ENCODE results near the gene CERKL.

Gene CERKL

DNA sequence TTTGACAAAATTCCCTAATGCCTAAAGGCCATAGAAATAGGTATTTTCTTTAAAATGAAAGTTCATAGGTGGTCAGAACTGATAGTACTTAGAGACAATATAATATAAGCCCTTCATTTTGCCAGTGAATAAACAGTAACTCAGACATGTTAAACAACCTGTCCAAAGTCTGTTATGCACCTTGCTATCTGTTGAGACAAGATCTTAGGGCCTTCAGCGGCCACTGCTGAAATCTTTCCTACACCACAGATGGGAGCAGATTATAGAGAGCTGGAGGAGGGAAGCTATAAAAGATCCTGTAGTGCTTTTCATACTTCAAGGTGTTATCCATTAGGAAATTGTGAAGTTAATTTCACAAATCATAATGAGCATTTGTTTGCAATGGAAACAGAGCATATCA lies 13.8 kb downstream of the CERKL start:
- Histone ChIP-seq H4K8ac (ENCODE audit: low read depth, low read length) (no peak overlapping the region), H3K4me1 (ENCODE audit: control insufficient read depth in 2 of 2, insufficient read depth in 1 of 2, low read depth in 1 of 2, low read length in 2 of 2) (peaks cover 0 to 2% of the 10 kb centered on the region in 2 donors), H3K4me3 (ENCODE audit: low read length in 2 of 2) (no peak overlapping the region), H3K18ac (ENCODE audit: low read length) (no peak overlapping the region), H3K9ac (ENCODE audit: low read depth, low read length, poor library complexity) (no peak overlapping the region), H2AFZ (ENCODE audit: low read length) (no peak overlapping the region), H3K4me2 (ENCODE audit: insufficient read depth, low read length, poor library complexity, severe bottlenecking) (no peak overlapping the region), H3K27ac (replicated peaks; ENCODE audit: low read length) (no peak overlapping the region), H3K79me1 (ENCODE audit: low read depth, low read length) (no peaks in the 10 kb centered on the region), H3K14ac (ENCODE audit: low read length) (no peak overlapping the region), H3K4ac (ENCODE audit: low read length) (no peak overlapping the region), H2BK15ac (ENCODE audit: low read length) (no peak overlapping the region), H2BK5ac (ENCODE audit: low read length) (no peak overlapping the region), H2BK120ac (ENCODE audit: low read depth, low read length) (no peak overlapping the region), H3K9me3 (replicated peaks in 1 of 2; ENCODE audit: control insufficient read depth in 2 of 2, insufficient read depth in 1 of 2, low read depth in 1 of 2, low read length in 2 of 2) (no peaks in the 10 kb centered on the region), H2BK12ac (ENCODE audit: low read length) (no peak overlapping the region), H3K23ac (ENCODE audit: low read depth, low read length, poor library complexity) (no peak overlapping the region), H3K36me3 (replicated peaks in 1 of 2; ENCODE audit: control insufficient read depth in 2 of 2, insufficient read depth in 2 of 2, low read length in 2 of 2) (no peaks in the 10 kb centered on the region), H2AK5ac (ENCODE audit: low read depth, low read length) (no peak overlapping the region), H4K91ac (ENCODE audit: low read depth, low read length, poor library complexity) (no peak overlapping the region), H3K27me3 (ENCODE audit: control insufficient read depth in 3 of 3, insufficient read depth in 3 of 3, low read depth in 1 of 3, low read length in 3 of 3) (peaks cover 0 to 15% (median 0%) of the 10 kb centered on the region in 3 experiments)
- DNase-seq (ENCODE audit: low spot score), result no peak
- WGBS, 2 donors (ENCODE audit: extremely low coverage in 2 of 2, insufficient read length in 2 of 2, insufficient replicate concordance in 1 of 2), result no CpG with 5 or more reads among the region's 1 CpG

DNA sequence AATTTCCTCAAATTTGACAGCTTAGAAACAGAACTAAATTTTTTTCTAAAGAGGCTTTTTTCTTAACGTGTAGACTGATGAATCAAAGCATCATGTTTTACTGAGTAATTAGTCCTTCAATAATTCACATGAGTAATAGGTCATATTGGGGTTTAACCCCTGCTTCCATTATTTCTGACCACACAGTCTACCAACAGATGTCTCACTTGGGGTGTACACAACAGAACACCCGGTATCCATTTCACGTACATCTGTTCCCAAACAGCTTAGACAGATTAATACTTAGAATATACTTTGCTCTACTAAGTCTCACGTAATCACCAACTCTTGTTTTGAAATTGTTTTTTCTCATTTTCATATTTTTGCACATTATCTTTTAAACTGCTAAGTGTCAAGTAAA lies 14.8 kb downstream of the CERKL start:
- Histone ChIP-seq H3K9ac (ENCODE audit: low read depth, low read length, poor library complexity) (no peak overlapping the region), H3K27ac (replicated peaks; ENCODE audit: low read length) (no peak overlapping the region), H3K4ac (ENCODE audit: low read length) (no peak overlapping the region), H3K23ac (ENCODE audit: low read depth, low read length, poor library complexity) (no peak overlapping the region), H3K36me3 (replicated peaks in 1 of 2; ENCODE audit: control insufficient read depth in 2 of 2, insufficient read depth in 2 of 2, low read length in 2 of 2) (no peaks in the 10 kb centered on the region), H3K27me3 (ENCODE audit: control insufficient read depth in 3 of 3, insufficient read depth in 3 of 3, low read depth in 1 of 3, low read length in 3 of 3) (peaks cover 0 to 15% (median 0%) of the 10 kb centered on the region in 3 experiments), H2BK5ac (ENCODE audit: low read length) (no peak overlapping the region), H4K8ac (ENCODE audit: low read depth, low read length) (no peak overlapping the region), H3K4me1 (ENCODE audit: control insufficient read depth in 2 of 2, insufficient read depth in 1 of 2, low read depth in 1 of 2, low read length in 2 of 2) (peaks cover 0 to 2% of the 10 kb centered on the region in 2 donors), H3K79me1 (ENCODE audit: low read depth, low read length) (no peaks in the 10 kb centered on the region), H3K4me2 (ENCODE audit: insufficient read depth, low read length, poor library complexity, severe bottlenecking) (no peak overlapping the region), H2BK120ac (ENCODE audit: low read depth, low read length) (no peak overlapping the region), H2BK12ac (ENCODE audit: low read length) (no peak overlapping the region), H3K14ac (ENCODE audit: low read length) (no peak overlapping the region), H2BK15ac (ENCODE audit: low read length) (no peak overlapping the region), H3K9me3 (replicated peaks in 1 of 2; ENCODE audit: control insufficient read depth in 2 of 2, insufficient read depth in 1 of 2, low read depth in 1 of 2, low read length in 2 of 2) (no peaks in the 10 kb centered on the region), H2AK5ac (ENCODE audit: low read depth, low read length) (no peak overlapping the region), H3K18ac (ENCODE audit: low read length) (no peak overlapping the region), H4K91ac (ENCODE audit: low read depth, low read length, poor library complexity) (no peak overlapping the region), H3K4me3 (ENCODE audit: low read length in 2 of 2) (no peak overlapping the region), H2AFZ (ENCODE audit: low read length) (no peak overlapping the region)
- no CpG with 5 or more reads among the region's 4 CpGs for WGBS, 2 donors (ENCODE audit: extremely low coverage in 2 of 2, insufficient read length in 2 of 2, insufficient replicate concordance in 1 of 2)
- no peak for DNase-seq (ENCODE audit: low spot score)

DNA sequence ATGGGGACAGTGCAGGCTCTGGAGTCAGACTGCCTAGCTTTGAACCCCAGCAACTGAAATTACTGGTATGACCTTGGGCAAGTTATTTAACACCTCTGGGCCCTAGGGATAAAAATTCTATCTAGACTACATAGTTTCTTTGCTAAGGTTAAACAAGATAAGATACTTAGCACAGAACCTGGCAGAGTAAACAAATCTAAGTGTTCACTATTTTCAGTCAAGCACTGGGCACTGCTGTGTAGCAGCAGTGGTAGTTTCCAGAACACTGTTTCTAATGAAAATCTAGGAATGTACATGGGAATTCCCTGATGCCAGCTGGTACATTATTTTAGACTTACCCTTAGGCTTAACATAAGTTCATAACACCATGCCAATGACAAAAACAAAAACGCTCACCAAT lies 17.2 kb downstream of the CERKL start:
- Histone ChIP-seq H3K23ac (ENCODE audit: low read depth, low read length, poor library complexity) (no peak overlapping the region), H3K9ac (ENCODE audit: low read depth, low read length, poor library complexity) (no peak overlapping the region), H2AFZ (ENCODE audit: low read length) (no peak overlapping the region), H3K9me3 (replicated peaks in 1 of 2; ENCODE audit: control insufficient read depth in 2 of 2, insufficient read depth in 1 of 2, low read depth in 1 of 2, low read length in 2 of 2) (no peaks in the 10 kb centered on the region), H2BK120ac (ENCODE audit: low read depth, low read length) (no peak overlapping the region), H3K4me1 (ENCODE audit: control insufficient read depth in 2 of 2, insufficient read depth in 1 of 2, low read depth in 1 of 2, low read length in 2 of 2) (no peaks in the 10 kb centered on the region), H2BK15ac (ENCODE audit: low read length) (no peak overlapping the region), H3K27me3 (ENCODE audit: control insufficient read depth in 3 of 3, insufficient read depth in 3 of 3, low read depth in 1 of 3, low read length in 3 of 3) (peaks cover 0 to 26% (median 0%) of the 10 kb centered on the region in 3 experiments), H2BK5ac (ENCODE audit: low read length) (no peak overlapping the region), H3K4me3 (ENCODE audit: low read length in 2 of 2) (no peak overlapping the region), H3K79me1 (ENCODE audit: low read depth, low read length) (no peaks in the 10 kb centered on the region), H3K4me2 (ENCODE audit: insufficient read depth, low read length, poor library complexity, severe bottlenecking) (no peak overlapping the region), H3K4ac (ENCODE audit: low read length) (no peak overlapping the region), H2BK12ac (ENCODE audit: low read length) (no peak overlapping the region), H3K36me3 (replicated peaks in 1 of 2; ENCODE audit: control insufficient read depth in 2 of 2, insufficient read depth in 2 of 2, low read length in 2 of 2) (no peaks in the 10 kb centered on the region), H3K14ac (ENCODE audit: low read length) (no peak overlapping the region), H3K27ac (replicated peaks; ENCODE audit: low read length) (no peak overlapping the region), H2AK5ac (ENCODE audit: low read depth, low read length) (no peak overlapping the region), H3K18ac (ENCODE audit: low read length) (no peak overlapping the region), H4K91ac (ENCODE audit: low read depth, low read length, poor library complexity) (no peak overlapping the region), H4K8ac (ENCODE audit: low read depth, low read length) (no peak overlapping the region)
- no CpG with 5 or more reads among the region's 1 CpG for WGBS, 2 donors (ENCODE audit: extremely low coverage in 2 of 2, insufficient read length in 2 of 2, insufficient replicate concordance in 1 of 2)
- no peak for DNase-seq (ENCODE audit: low spot score)

DNA sequence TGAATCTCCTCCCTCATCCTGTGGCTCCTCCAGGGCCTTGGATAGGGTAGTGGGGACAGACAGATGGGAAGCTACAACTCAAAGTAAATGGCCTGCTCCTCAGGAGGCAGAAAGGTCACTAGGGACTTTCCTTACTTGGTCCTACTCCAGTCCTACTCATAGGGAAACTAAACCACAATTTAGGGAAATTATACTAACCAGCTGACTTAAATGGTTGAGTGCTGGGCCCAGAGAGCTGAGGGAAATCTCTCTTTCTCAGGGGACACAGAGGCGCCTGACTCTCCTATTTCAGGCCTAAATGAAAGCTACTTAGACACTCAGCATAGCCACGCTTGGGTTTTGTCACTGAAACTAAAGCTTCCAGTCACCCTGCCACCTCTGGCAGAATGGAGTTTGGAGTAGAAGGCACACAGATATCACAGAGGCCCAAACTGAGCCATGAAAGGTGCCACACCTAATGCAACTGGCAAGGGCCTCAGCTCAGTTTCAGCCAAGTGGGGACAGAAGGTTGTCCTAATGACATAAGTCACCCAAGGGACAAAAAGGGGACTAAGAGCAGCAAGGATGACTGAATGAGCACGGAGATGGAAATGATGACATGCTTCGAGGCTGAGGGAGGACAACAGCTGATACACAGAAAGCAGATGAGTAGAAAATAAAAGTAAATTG lies 24.0 kb downstream of the CERKL start:
- no peak for DNase-seq (ENCODE audit: low spot score)
- WGBS, 2 donors (ENCODE audit: extremely low coverage in 2 of 2, insufficient read length in 2 of 2, insufficient replicate concordance in 1 of 2), result no CpG with 5 or more reads among the region's 4 CpGs

More for the DNA sequence above, 24.0 kb downstream of the CERKL start:
- Histone ChIP-seq H4K8ac (ENCODE audit: low read depth, low read length) (no peak overlapping the region), H3K36me3 (replicated peaks in 1 of 2; ENCODE audit: control insufficient read depth in 2 of 2, insufficient read depth in 2 of 2, low read length in 2 of 2) (no peaks in the 10 kb centered on the region), H2BK15ac (ENCODE audit: low read length) (no peak overlapping the region), H3K18ac (ENCODE audit: low read length) (no peak overlapping the region), H2BK12ac (ENCODE audit: low read length) (no peak overlapping the region), H4K91ac (ENCODE audit: low read depth, low read length, poor library complexity) (no peak overlapping the region), H3K23ac (ENCODE audit: low read depth, low read length, poor library complexity) (no peak overlapping the region), H3K4me3 (ENCODE audit: low read length in 2 of 2) (no peak overlapping the region), H3K9me3 (replicated peaks in 1 of 2; ENCODE audit: control insufficient read depth in 2 of 2, insufficient read depth in 1 of 2, low read depth in 1 of 2, low read length in 2 of 2) (no peaks in the 10 kb centered on the region), H3K27me3 (ENCODE audit: control insufficient read depth in 3 of 3, insufficient read depth in 3 of 3, low read depth in 1 of 3, low read length in 3 of 3) (peaks cover 0 to 47% (median 0%) of the 10 kb centered on the region in 3 experiments), H3K79me1 (ENCODE audit: low read depth, low read length) (no peaks in the 10 kb centered on the region), H2AK5ac (ENCODE audit: low read depth, low read length) (no peak overlapping the region), H3K4me2 (ENCODE audit: insufficient read depth, low read length, poor library complexity, severe bottlenecking) (no peak overlapping the region), H3K9ac (ENCODE audit: low read depth, low read length, poor library complexity) (no peak overlapping the region), H2BK120ac (ENCODE audit: low read depth, low read length) (no peak overlapping the region), H3K27ac (replicated peaks; ENCODE audit: low read length) (no peak overlapping the region), H2AFZ (ENCODE audit: low read length) (no peak overlapping the region), H2BK5ac (ENCODE audit: low read length) (no peak overlapping the region), H3K4ac (ENCODE audit: low read length) (no peak overlapping the region), H3K14ac (ENCODE audit: low read length) (no peak overlapping the region), H3K4me1 (ENCODE audit: control insufficient read depth in 2 of 2, insufficient read depth in 1 of 2, low read depth in 1 of 2, low read length in 2 of 2) (no peaks in the 10 kb centered on the region)

Measured in neuronal stem cell (in vitro differentiated cells).